GM21390 (cell line): Measurements from ENCODE around the gene HNRNPA2B1.
A peak's percentile ranks its signal among the peaks of the same experiment; 100 is the strongest.
"Not testable (repeated sequence)": the region's sequence is repeated elsewhere in the genome, so short reads cannot be mapped to it uniquely, and the experiment has no call there.

Experiments
- ATAC-seq: cut with Tn5 transposase; IDR thresholded peaks from one replicate; pipeline ENCODE4 v1.9.1; 2021; ENCODE audit not compliant: unreplicated experiment

HNRNPA2B1 gene

DNA sequence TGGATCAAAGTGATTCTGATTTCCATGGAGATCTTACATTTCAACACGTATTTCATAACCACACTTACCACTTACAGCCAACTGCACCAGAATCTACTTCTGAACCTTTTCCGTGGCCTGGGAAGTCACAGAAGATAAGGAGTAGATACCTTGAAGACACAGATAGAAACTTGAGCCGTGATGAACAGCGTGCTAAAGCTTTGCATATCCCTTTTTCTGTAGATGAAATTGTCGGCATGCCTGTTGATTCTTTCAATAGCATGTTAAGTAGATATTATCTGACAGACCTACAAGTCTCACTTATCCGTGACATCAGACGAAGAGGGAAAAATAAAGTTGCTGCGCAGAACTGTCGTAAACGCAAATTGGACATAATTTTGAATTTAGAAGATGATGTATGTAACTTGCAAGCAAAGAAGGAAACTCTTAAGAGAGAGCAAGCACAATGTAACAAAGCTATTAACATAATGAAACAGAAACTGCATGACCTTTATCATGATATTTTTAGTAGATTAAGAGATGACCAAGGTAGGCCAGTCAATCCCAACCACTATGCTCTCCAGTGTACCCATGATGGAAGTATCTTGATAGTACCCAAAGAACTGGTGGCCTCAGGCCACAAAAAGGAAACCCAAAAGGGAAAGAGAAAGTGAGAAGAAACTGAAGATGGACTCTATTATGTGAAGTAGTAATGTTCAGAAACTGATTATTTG, 15.3 kb downstream of the HNRNPA2B1 start:
- ATAC-seq: peak; percentile 51

DNA sequence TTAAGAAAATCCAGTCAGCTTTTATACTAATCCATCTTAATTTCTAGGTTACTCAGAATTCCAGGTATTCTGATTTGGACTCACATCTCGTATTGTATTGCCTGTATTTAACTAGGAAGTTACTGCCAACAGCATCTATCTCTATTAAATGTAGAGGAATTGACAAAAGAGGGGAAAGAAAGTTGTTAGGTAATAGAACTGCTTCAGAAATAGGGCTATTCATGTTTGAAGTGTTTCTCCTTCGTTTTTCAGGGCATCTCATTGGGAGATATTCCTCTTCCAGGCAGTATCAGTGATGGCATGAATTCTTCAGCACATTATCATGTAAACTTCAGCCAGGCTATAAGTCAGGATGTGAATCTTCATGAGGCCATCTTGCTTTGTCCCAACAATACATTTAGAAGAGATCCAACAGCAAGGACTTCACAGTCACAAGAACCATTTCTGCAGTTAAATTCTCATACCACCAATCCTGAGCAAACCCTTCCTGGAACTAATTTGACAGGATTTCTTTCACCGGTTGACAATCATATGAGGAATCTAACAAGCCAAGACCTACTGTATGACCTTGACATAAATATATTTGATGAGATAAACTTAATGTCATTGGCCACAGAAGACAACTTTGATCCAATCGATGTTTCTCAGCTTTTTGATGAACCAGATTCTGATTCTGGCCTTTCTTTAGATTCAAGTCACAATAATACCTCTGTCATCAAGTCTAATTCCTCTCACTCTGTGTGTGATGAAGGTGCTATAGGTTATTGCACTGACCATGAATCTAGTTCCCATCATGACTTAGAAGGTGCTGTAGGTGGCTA, 16.1 kb downstream of the HNRNPA2B1 start:
- not testable (repeated sequence) for ATAC-seq

- ATAC-seq: no peak
Observed at GRCh38 chr7:26183545-26184280, 16.8 kb downstream of the HNRNPA2B1 start.

- no peak for ATAC-seq
Observed at GRCh38 chr7:26182706-26183105, 17.8 kb downstream of the HNRNPA2B1 start.

- no peak for ATAC-seq
Observed at GRCh38 chr7:26182283-26182682, 18.3 kb downstream of the HNRNPA2B1 start.

- no peak for ATAC-seq
Observed at GRCh38 chr7:26181474-26182227, 18.9 kb downstream of the HNRNPA2B1 start.

DNA sequence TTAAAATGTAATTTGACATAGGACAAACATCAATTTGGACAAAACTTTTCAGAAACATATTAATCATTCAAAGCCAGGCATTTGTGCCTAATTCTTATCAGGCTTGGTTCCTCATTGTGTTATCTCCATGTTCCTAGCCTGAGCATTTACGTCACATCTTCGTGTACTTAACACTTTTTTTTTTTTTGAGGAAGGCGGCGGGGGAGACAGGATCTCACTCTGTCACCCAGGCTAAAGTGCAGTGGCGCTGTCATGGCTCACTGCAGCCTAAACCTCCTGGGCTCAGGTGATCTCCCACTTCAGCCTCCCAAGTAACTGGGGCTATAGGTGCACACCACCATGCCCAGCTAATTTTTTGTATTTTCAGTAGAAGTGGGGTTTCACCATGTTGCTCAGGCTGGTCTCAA, 19.8 kb downstream of the HNRNPA2B1 start:
- no peak for ATAC-seq

- no peak for ATAC-seq
Observed at GRCh38 chr7:26179826-26180497, 20.6 kb downstream of the HNRNPA2B1 start.

GRCh38 chr7:26179422-26179821, 21.1 kb downstream of the HNRNPA2B1 start:
- ATAC-seq: no peak

GRCh38 chr7:26178272-26178960, 22.1 kb downstream of the HNRNPA2B1 start:
- no peak for ATAC-seq

- ATAC-seq: not testable (repeated sequence)
Observed at GRCh38 chr7:26177269-26177668, 23.3 kb downstream of the HNRNPA2B1 start.

DNA sequence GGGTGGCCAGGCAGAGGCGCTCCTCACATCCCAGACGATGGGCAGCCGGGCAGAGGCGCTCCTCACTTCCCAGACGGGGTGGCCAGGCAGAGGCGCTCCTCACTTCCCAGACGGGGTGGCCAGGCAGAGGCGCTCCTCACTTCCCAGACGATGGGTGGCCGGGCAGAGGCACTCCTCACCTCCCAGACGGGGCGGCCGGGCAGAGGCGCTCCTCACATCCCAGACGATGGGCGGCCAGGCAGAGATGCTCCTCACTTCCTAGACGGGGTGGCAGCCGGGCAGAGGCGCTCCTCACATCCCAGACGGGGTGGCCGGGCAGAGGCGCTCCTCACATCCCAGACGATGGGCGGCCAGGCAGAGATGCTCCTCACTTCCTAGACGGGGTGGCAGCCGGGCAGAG, 23.9 kb downstream of the HNRNPA2B1 start:
- not testable (repeated sequence) for ATAC-seq

DNA sequence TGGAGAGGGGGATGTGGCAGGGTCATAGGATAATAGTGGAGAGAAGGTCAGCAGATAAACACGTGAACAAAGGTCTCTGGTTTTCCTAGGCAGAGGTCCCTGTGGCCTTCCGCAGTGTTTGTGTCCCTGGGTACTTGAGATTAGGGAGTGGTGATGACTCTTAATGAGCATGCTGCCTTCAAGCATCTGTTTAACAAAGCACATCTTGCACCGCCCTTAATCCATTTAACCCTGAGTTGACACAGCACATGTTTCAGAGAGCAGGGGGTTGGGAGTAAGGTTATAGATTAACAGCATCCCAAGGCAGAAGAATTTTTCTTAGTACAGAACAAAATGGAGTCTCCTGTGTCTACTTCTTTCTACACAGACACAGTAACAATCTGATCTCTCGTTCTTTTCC, 24.6 kb downstream of the HNRNPA2B1 start:
- ATAC-seq: not testable (repeated sequence)

DNA sequence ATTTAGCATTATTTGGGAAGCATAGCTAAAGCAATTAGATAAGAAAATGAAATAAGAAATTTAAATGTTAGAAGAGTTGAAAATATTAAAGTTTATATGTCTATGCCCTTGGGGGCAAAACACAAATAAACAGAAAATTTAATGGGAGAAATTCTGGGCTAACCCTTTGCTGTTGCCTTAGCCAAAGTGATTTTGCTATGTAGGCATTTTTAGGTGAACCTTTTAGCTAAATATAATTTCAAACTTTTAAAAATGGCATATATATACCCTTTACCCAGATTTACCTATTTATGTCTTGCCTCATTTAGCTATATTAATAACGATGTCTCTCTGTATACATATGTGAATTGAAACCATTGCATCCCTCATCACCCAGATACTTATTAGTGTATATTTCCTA, 28.5 kb downstream of the HNRNPA2B1 start:
- no peak for ATAC-seq

GRCh38 chr7:26171601-26172000, 28.9 kb downstream of the HNRNPA2B1 start:
- no peak for ATAC-seq

DNA sequence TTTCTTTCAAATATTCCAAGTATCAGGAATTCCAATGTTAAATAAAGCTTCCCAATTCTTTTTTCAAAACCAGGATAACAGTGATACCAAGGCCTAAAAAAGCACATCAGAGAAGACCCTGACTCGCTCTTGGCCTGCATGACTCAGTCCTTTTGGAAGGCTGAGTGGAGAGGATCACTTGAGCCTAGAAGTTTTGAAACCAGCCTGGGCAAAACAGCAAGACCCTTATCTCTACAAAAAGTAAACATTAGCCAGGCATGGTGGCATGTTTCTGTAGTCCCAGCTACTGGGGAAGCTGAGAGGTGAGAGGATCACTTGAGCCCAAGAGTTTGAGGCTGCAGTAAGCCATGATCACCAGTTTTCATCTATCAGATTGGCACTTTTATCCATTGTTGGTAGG, 29.9 kb downstream of the HNRNPA2B1 start:
- no peak for ATAC-seq

DNA sequence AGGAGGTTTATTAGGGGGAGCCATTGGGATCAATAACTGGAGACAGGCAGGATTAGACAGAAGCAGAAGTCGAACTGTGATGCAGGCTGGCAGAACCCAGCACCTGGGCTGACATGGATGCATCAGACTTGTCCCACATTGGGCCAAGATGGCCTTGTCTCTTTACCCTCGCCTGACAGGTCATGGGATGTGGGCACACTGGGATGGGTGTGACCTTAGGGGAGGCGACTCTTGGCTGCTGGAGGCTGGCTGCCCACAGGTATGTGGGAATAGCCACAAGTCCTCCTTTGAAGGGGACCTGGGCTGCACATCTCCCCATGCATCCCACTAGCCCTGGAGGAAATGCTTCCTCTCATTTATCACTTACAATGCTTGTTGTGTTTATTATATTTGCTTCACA, 31.3 kb downstream of the HNRNPA2B1 start:
- no peak for ATAC-seq

- ATAC-seq: no peak
Observed at GRCh38 chr7:26168458-26169023, 32.0 kb downstream of the HNRNPA2B1 start.

- ATAC-seq: peak; percentile 88
Observed at GRCh38 chr7:26167303-26167934, 33.1 kb downstream of the HNRNPA2B1 start.
